Hematopoietic multipotent progenitor cell (in vitro differentiated cells): ENCODE measurements around the gene ZC2HC1B. TPM values are rescaled to one million over a fixed set of nuclear protein-coding genes. Genes with fewer than 3 reads are reported as not detected.

Source experiments
- DNase-seq, 3 donors: peaks; one replicate each; pipeline ENCODE4 v3.0.0-alpha.2; 2011 to 2015; ENCODE audit warnings: low read depth in 2 of 3, low spot score in 2 of 3
- total RNA-seq: library from RNA; depleted of rRNA; stranded (reverse); fragments of >200 nt; gene quantifications from one replicate; pipeline ENCODE4 v1.2.3, GENCODE V29; 2012

ZC2HC1B gene
- total RNA-seq, 1 donor, result not detected

GRCh38 chr6:143928853-143929252 lies 64.6 kb downstream of the ZC2HC1B start:
- no peak for DNase-seq

GRCh38 chr6:143929975-143930374 lies 65.7 kb downstream of the ZC2HC1B start:
- no peak for DNase-seq

GRCh38 chr6:143934331-143934730 lies 70.1 kb downstream of the ZC2HC1B start:
- DNase-seq, result no peak

- DNase-seq, result no peak
Observed at GRCh38 chr6:143934867-143935266, 70.6 kb downstream of the ZC2HC1B start.

- DNase-seq, result no peak
Observed at GRCh38 chr6:143936347-143936746, 72.1 kb downstream of the ZC2HC1B start.

- DNase-seq, result peak in 1 of 3 donors; percentile 4
Observed at GRCh38 chr6:143936778-143937667, 72.7 kb downstream of the ZC2HC1B start.

- DNase-seq, result no peak
Observed at GRCh38 chr6:143937668-143937970, 73.3 kb downstream of the ZC2HC1B start.

- peak in 1 of 3 donors; percentile 28 for DNase-seq
Observed at GRCh38 chr6:143939364-143939763, 75.1 kb downstream of the ZC2HC1B start.

- peak; percentile 17 to 83 (median 72) for DNase-seq
Observed at GRCh38 chr6:143940011-143940597, 75.8 kb downstream of the ZC2HC1B start.

- DNase-seq, result peak; percentile 6 to 74 (median 67)
Observed at GRCh38 chr6:143941852-143942627, 77.8 kb downstream of the ZC2HC1B start.

- no peak for DNase-seq
Observed at GRCh38 chr6:143948208-143948607, 83.9 kb downstream of the ZC2HC1B start.

- no peak for DNase-seq
Observed at GRCh38 chr6:143949535-143949934, 85.3 kb downstream of the ZC2HC1B start.

- no peak for DNase-seq
Observed at GRCh38 chr6:143949962-143950361, 85.7 kb downstream of the ZC2HC1B start.

GRCh38 chr6:143950875-143951274 lies 86.6 kb downstream of the ZC2HC1B start:
- no peak for DNase-seq

- DNase-seq, result no peak
Observed at GRCh38 chr6:143952060-143952778, 87.9 kb downstream of the ZC2HC1B start.

- no peak for DNase-seq
Observed at GRCh38 chr6:143952947-143953701, 88.8 kb downstream of the ZC2HC1B start.

GRCh38 chr6:143953922-143954321 lies 89.6 kb downstream of the ZC2HC1B start:
- no peak for DNase-seq

- DNase-seq, result no peak
Observed at GRCh38 chr6:143955971-143956370, 91.7 kb downstream of the ZC2HC1B start.

GRCh38 chr6:143957679-143958274 lies 93.5 kb downstream of the ZC2HC1B start:
- DNase-seq, result no peak
